Measurements from ENCODE around the gene CD7. TPM values are rescaled to one million over a fixed set of nuclear protein-coding genes. Genes with fewer than 3 reads are reported as not detected.

The CD7 gene
- total RNA-seq, 1 donor from 2014 or later: not detected

DNA sequence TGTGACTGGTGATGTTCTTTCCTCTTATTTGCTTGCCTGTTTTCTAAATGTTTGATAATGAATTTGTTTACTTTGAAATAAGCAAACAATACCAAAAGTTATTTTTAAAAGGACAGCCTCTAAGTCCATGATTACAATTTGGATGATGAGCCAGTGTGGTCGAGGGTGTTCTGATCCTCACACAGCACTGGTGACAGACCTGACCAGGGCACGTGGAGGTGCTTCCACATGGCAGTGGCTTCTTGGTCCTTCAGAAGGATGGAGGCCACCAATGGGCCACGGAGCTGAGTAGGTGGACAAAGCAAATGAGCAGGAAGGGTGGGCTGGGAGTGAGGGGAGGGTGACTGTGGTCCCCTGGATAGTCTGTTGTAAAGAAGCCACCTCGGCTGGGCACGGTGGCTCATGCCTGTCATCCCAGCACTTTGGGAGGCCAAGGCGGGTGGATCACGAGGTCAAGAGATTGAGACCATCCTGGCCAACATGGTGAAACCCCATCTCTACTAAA lies 37.4 kb upstream of the CD7 start:
- TF ChIP-seq, protein P1, sequence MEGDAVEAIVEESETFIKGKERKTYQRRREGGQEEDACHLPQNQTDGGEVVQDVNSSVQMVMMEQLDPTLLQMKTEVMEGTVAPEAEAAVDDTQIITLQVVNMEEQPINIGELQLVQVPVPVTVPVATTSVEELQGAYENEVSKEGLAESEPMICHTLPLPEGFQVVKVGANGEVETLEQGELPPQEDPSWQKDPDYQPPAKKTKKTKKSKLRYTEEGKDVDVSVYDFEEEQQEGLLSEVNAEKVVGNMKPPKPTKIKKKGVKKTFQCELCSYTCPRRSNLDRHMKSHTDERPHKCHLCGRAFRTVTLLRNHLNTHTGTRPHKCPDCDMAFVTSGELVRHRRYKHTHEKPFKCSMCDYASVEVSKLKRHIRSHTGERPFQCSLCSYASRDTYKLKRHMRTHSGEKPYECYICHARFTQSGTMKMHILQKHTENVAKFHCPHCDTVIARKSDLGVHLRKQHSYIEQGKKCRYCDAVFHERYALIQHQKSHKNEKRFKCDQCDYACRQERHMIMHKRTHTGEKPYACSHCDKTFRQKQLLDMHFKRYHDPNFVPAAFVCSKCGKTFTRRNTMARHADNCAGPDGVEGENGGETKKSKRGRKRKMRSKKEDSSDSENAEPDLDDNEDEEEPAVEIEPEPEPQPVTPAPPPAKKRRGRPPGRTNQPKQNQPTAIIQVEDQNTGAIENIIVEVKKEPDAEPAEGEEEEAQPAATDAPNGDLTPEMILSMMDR (IDR thresholded peaks at IDR 0.05; ENCODE audit: unreplicated experiment): no peak
- no peaks in the 10 kb centered on the region for H3K9me3 Mint-ChIP-seq (ENCODE audit: unreplicated experiment)
- no peak overlapping the region for H3K27ac Mint-ChIP-seq (ENCODE audit: unreplicated experiment)
- no peak for DNase-seq (ENCODE audit: low spot score)
- no peaks in the 10 kb centered on the region for H3K36me3 Mint-ChIP-seq (ENCODE audit: low read depth, unreplicated experiment)
- H3K27me3 Mint-ChIP-seq (ENCODE audit: unreplicated experiment): peaks cover 4% of the 10 kb centered on the region
- H3K4me3 Mint-ChIP-seq (ENCODE audit: unreplicated experiment): no peak overlapping the region
- no peaks in the 10 kb centered on the region for H3K4me1 Mint-ChIP-seq (ENCODE audit: unreplicated experiment)

DNA sequence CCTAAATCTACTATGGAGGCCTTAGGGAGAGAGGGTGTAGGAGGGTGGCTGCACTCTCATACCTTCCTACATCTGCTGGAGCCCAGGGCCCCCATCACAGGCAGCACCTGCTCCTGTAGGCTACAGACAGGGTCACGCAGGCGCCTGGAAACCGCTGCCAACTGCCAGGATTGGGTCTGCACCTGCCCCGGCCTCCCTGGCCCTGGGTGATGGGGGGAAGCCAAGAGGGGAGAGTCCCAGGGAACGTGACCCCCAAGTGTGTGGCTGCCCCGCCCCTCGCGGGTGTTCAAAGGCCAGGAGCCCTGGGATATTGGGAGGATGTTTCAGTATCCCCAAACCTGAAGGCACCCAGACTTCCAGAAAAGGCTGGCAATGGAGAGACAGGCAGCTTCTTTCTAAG lies 36.1 kb upstream of the CD7 start:
- Mint-ChIP-seq H3K36me3 (ENCODE audit: low read depth, unreplicated experiment) (no peaks in the 10 kb centered on the region), H3K27me3 (ENCODE audit: unreplicated experiment) (peaks cover 6% of the 10 kb centered on the region), H3K4me1 (ENCODE audit: unreplicated experiment) (no peaks in the 10 kb centered on the region), H3K9me3 (ENCODE audit: unreplicated experiment) (no peaks in the 10 kb centered on the region), H3K4me3 (ENCODE audit: unreplicated experiment) (no peak overlapping the region), H3K27ac (ENCODE audit: unreplicated experiment) (no peak overlapping the region)
- TF ChIP-seq, protein P1 (IDR thresholded peaks at IDR 0.05; ENCODE audit: unreplicated experiment): no peak
- DNase-seq (ENCODE audit: low spot score): no peak

DNA sequence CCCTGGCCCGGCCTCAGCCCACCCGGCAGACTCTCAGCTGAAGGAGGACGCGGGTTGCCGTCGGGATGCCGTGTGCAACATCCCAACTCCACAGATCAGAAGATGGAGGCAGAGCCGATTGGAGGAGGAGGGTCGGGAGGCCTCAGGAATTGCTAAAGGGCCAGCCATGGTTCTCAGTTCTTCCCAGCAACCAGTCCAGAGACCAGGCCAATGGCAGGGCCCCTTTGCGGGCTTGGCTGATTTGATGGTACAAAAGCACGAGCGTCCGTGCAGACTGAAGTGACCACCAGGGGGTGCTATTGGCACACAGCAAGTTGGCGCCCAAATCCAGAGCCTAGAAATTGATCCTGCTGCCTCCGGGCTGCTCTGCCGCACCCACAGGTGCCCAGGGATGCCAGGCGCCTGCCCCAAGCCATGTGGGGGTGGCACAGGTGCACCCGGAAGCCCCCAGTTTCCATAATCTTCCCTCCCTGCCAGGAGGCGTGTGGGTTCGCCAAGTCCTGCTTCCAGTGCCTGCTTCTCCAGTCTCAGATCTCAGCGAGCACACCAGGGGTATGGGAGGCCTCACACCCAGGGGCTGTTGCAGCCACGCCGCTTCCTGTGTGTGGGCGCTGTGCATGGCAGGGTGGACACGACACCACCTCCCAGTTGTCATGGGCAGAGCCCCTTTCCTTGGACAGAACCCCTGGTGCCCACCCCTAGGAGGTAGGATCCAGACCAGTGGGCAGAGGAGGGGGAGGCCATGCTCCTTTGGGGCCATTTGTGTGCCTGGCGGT lies 34.5 kb upstream of the CD7 start:
- Mint-ChIP-seq H3K4me1 (ENCODE audit: unreplicated experiment) (no peaks in the 10 kb centered on the region), H3K36me3 (ENCODE audit: low read depth, unreplicated experiment) (no peaks in the 10 kb centered on the region), H3K4me3 (ENCODE audit: unreplicated experiment) (no peak overlapping the region), H3K27ac (ENCODE audit: unreplicated experiment) (no peak overlapping the region), H3K27me3 (ENCODE audit: unreplicated experiment) (peaks cover 5% of the 10 kb centered on the region), H3K9me3 (ENCODE audit: unreplicated experiment) (no peaks in the 10 kb centered on the region)
- peak; percentile 89 for DNase-seq (ENCODE audit: low spot score)
- TF ChIP-seq, protein P1 (IDR thresholded peaks at IDR 0.05; ENCODE audit: unreplicated experiment): peak; percentile 94

DNA sequence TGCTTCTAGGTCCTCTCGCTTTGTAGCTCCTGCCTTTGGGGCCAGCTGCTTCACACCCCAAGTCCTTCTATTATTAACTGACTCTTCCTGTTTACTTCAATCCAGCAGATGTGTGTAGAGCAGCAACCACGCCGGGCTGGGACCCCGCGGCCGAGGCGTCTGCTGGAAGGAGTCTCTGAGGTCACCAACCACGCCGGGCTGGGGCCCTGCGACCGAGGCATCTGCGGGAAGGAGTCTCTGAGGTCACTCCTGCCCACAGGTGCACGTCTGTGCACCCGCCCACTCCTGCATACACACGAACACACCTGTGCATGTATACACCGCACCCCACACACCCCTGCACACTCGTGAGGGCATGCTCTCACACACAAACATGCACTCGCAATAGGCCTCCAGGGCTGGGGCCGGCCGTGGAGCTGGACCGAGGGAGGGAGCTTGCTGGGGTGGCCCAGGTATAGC lies 33.9 kb upstream of the CD7 start:
- H3K9me3 Mint-ChIP-seq (ENCODE audit: unreplicated experiment): no peaks in the 10 kb centered on the region
- H3K27ac Mint-ChIP-seq (ENCODE audit: unreplicated experiment): no peak overlapping the region
- H3K4me3 Mint-ChIP-seq (ENCODE audit: unreplicated experiment): no peak overlapping the region
- no peaks in the 10 kb centered on the region for H3K36me3 Mint-ChIP-seq (ENCODE audit: low read depth, unreplicated experiment)
- H3K27me3 Mint-ChIP-seq (ENCODE audit: unreplicated experiment): peaks cover 5% of the 10 kb centered on the region
- no peak for DNase-seq (ENCODE audit: low spot score)
- TF ChIP-seq, protein P1 (IDR thresholded peaks at IDR 0.05; ENCODE audit: unreplicated experiment): no peak
- no peaks in the 10 kb centered on the region for H3K4me1 Mint-ChIP-seq (ENCODE audit: unreplicated experiment)

Measured in endothelial cell (in vitro differentiated cells).